Upper lobe of right lung (tissue), 1 donor: ENCODE results near the gene INPP5F. TPM values are rescaled to one million over a fixed set of nuclear protein-coding genes. Genes with fewer than 3 reads are reported as not detected.

Experiments
- ATAC-seq: fragments of 200-7000 bp; cut with Tn5 transposase; one replicate; pipeline ENCODE4 v1.9.1; 2020; ENCODE audit warnings: mild to moderate bottlenecking, moderate library complexity
- DNase-seq: peaks from one replicate; pipeline ENCODE4 v3.0.0-alpha.2; 2020
- H3K27ac ChIP-seq: fragments of 200-600 bp; one replicate; pipeline ENCODE4 v1.8.0; 2022
- H3K27me3 ChIP-seq: fragments of 200-600 bp; one replicate; pipeline ENCODE4 v1.8.0; 2022; ENCODE audit warnings: mild to moderate bottlenecking
- H3K36me3 ChIP-seq: fragments of 200-600 bp; one replicate; pipeline ENCODE4 v1.8.0; 2022
- H3K4me1 ChIP-seq: fragments of 200-600 bp; one replicate; pipeline ENCODE4 v1.8.0; 2022
- H3K4me3 ChIP-seq: fragments of 200-600 bp; one replicate; pipeline ENCODE4 v1.8.0; 2022; ENCODE audit warnings: mild to moderate bottlenecking
- H3K9me3 ChIP-seq: fragments of 200-600 bp; one replicate; pipeline ENCODE4 v1.8.0; 2022
- CTCF ChIP-seq: fragments of 200-600 bp; IDR thresholded peaks from one replicate; pipeline ENCODE4 v1.8.0; 2022; ENCODE audit warnings: antibody characterized with exemption
- intact Hi-C: fragments of 100-400 bp; cut with DNase I; formaldehyde crosslinking; loops from one replicate; pipeline ENCODE4 v1.11.0; 2022
- total RNA-seq: library from RNA; stranded (reverse); fragmentation: NEBNext Ultra II Directional; extraction: Animal tissue kit (Norgen Biotek cat#: 25700); gene quantifications from one replicate; pipeline ENCODE4 v1.2.1, GENCODE V29; 2021
- donor health status: DM: no; HTN: yes; CAD: no; lungs with severe emphysema.

The INPP5F gene
- total RNA-seq, 1 donor from 2014 or later: 13.9 TPM

DNA sequence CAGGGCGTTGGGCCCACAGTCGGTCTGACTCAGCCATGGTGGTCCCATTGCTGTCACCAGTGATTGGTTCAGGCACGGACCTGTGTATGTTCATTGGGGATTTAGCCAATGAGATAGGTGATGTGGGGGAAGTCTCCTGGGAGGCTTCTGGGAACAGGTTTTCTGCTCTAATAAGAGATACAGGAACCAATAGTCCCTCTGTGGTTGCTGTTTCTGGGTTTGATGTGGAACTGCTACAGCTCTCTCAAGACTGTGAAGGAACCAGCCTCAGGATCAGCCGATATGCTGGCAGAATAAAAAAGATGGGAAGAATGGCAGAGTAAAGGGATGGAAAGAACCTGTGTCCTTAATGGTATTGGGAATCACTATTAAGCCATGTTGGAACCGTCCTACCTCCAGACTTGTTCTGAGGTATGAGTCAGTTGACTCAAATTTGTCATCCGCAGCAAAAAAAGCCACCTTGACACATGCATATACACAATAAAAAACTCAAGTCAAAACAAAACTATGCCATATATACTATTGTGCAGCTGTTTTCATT, 76.2 kb downstream of the INPP5F start:
- Histone ChIP-seq H3K27ac (no peak overlapping the region), H3K4me3 (no peak overlapping the region), H3K27me3 (no peaks in the 10 kb centered on the region), H3K36me3 (peaks cover 25% of the 10 kb centered on the region), H3K4me1 (no peaks in the 10 kb centered on the region), H3K9me3 (no peaks in the 10 kb centered on the region)
- DNase-seq: no peak
- ATAC-seq: no peak
- no peak for TF ChIP-seq CTCF
- intact Hi-C loops: no loop called here

GRCh38 chr10:119803264-119803663, 77.4 kb downstream of the INPP5F start:
- ATAC-seq (no peak), DNase-seq (no peak)
- no peaks in the 10 kb centered on the region for H3K4me1 ChIP-seq
- no peak for TF ChIP-seq CTCF
- peaks cover 27% of the 10 kb centered on the region for H3K36me3 ChIP-seq
- intact Hi-C loops: no loop called here
- H3K9me3 ChIP-seq: no peaks in the 10 kb centered on the region
- H3K4me3 ChIP-seq: no peak overlapping the region
- H3K27ac ChIP-seq: no peak overlapping the region
- H3K27me3 ChIP-seq: no peaks in the 10 kb centered on the region

GRCh38 chr10:119805702-119806230, 79.9 kb downstream of the INPP5F start:
- Histone ChIP-seq H3K27ac (no peak overlapping the region), H3K27me3 (no peaks in the 10 kb centered on the region)
- no peak for TF ChIP-seq CTCF

DNA sequence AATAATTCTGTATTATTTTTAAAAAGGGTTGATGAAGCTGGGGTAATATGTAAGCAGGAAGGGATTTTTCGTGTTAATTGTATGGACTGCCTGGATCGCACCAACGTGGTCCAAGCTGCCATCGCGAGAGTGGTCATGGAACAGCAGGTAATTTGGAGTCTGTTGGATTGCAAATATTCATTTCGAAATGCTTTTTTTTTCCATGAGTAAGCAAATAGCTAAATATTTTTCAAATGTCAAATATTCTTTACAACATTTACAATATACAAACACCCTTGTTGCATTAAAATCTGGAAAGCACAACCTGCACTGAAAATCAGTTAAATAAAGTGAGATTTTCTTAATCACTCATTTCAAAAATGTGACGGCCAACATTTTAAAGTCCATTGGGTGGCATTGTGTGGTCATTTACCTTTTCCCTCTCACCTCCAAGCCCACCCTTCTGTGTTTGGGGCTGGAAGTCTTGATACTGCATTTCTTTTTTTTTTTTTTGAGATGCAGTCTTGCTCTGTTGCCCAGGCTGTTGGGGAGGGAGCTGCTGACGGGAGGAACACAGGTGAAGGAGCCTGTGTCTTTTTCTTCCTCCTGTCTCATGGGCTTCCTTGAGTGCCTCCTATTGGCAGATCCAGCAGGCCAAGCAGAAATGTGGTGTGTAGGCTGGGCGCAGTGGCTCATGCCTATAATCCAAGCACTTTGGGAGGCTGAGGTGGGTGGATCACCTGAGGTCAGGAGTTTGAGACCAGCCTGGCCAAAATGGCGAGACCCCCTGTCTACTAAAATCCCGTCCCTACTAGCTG, 80.7 kb downstream of the INPP5F start:
- Histone ChIP-seq H3K36me3 (peaks cover 27% of the 10 kb centered on the region), H3K27ac (no peak overlapping the region), H3K9me3 (no peaks in the 10 kb centered on the region), H3K4me1 (no peaks in the 10 kb centered on the region), H3K27me3 (no peaks in the 10 kb centered on the region), H3K4me3 (no peak overlapping the region)
- no peak for TF ChIP-seq CTCF
- intact Hi-C loops: no loop called here
- DNase-seq: no peak
- no peak for ATAC-seq

More at GRCh38 chr10:119805702-119806230, 79.9 kb downstream of the INPP5F start:
- ATAC-seq (no peak), DNase-seq (no peak)
- Histone ChIP-seq H3K9me3 (no peaks in the 10 kb centered on the region), H3K36me3 (peaks cover 27% of the 10 kb centered on the region), H3K4me3 (no peak overlapping the region), H3K4me1 (no peaks in the 10 kb centered on the region)
- intact Hi-C loops: no loop called here

GRCh38 chr10:119807960-119808697, 82.3 kb downstream of the INPP5F start:
- TF ChIP-seq CTCF: no peak
- no peaks in the 10 kb centered on the region for H3K27me3 ChIP-seq
- H3K9me3 ChIP-seq: no peaks in the 10 kb centered on the region
- H3K4me3 ChIP-seq: no peak overlapping the region
- no peaks in the 10 kb centered on the region for H3K4me1 ChIP-seq
- ATAC-seq (no peak), DNase-seq (no peak)
- intact Hi-C loops: no loop called here
- no peak overlapping the region for H3K27ac ChIP-seq
- peaks cover 32% of the 10 kb centered on the region for H3K36me3 ChIP-seq
